Prostate gland (tissue), 2 donors: ENCODE data around the gene DOCK2.

Experiments used
- CTCF ChIP-seq, 4 experiments: fragments of 200-600 bp in 2 of 4; fragments of 450-650 bp in 2 of 4; sonication (generic) in 2 of 4; IDR thresholded peaks; 1 replicate in 3 of 4; 2 replicates in 1 of 4; pipeline ENCODE4 v1.5.1; 2016 to 2019; ENCODE audit warnings: antibody characterized with exemption in 4 of 4, mild to moderate bottlenecking in 2 of 4, moderate library complexity in 2 of 4
- POLR2A ChIP-seq: fragments of 450-650 bp; IDR thresholded peaks from one replicate; pipeline ENCODE4 v1.6.1; 2016; ENCODE audit warnings: antibody characterized with exemption, mild to moderate bottlenecking
- POLR2AphosphoS5 ChIP-seq: sonication (generic); formaldehyde crosslinking; IDR thresholded peaks from one replicate; pipeline ENCODE4 v1.6.1; 2017; ENCODE audit warnings: antibody characterized with exemption

DNA sequence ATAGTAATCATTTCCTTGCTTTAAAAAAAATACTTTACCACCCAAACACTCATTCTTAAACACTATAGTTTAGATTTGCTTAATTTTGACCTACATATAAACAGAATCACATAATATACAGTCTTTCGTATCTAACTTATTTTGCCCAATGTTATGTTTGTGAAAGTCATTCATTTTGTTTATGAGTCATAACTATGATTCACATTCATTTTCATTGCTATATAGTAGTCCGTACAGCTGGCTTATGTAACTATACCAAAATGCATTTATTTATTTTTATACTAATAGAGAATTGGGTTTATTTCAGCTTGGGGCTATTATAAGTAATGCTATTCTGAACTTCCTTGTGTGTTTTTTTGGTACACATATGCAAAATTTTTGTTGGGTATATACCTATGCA lies 434.7 kb downstream of the DOCK2 start:
- TF ChIP-seq CTCF (IDR thresholded peaks at IDR 0.05) (no peak), POLR2A (no peak), POLR2AphosphoS5 (no peak)
